Measurements from ENCODE around the gene XPC.

XPC gene

GRCh38 chr3:14169871-14170270 is 8.5 kb downstream of the XPC start:
- peak; percentile 17 for DNase-seq

- DNase-seq, result no peak
Measured at GRCh38 chr3:14169435-14169834, 9.0 kb downstream of the XPC start.

GRCh38 chr3:14166877-14167603 is 11.4 kb downstream of the XPC start:
- peak; percentile 74 for DNase-seq

- DNase-seq, result no peak
Measured at GRCh38 chr3:14162178-14162577, 16.2 kb downstream of the XPC start.

GRCh38 chr3:14161282-14161681 is 17.1 kb downstream of the XPC start:
- no peak for DNase-seq

GRCh38 chr3:14159426-14159825 is 19.0 kb downstream of the XPC start:
- DNase-seq, result no peak

- no peak for DNase-seq
Measured at GRCh38 chr3:14158370-14158769, 20.0 kb downstream of the XPC start.

- DNase-seq, result no peak
Measured at GRCh38 chr3:14157951-14158350, 20.4 kb downstream of the XPC start.

GRCh38 chr3:14156843-14157561 is 21.4 kb downstream of the XPC start:
- DNase-seq, result no peak

- no peak for DNase-seq
Measured at GRCh38 chr3:14156201-14156600, 22.2 kb downstream of the XPC start.

- no peak for DNase-seq
Measured at GRCh38 chr3:14154895-14155440, 23.4 kb downstream of the XPC start.

- DNase-seq, result no peak
Measured at GRCh38 chr3:14154276-14154675, 24.1 kb downstream of the XPC start.

- DNase-seq, result no peak
Measured at GRCh38 chr3:14153663-14154062, 24.7 kb downstream of the XPC start.

GRCh38 chr3:14152963-14153355 is 25.4 kb downstream of the XPC start:
- no peak for DNase-seq

- no peak for DNase-seq
Measured at GRCh38 chr3:14152233-14152962, 26.0 kb downstream of the XPC start.

- no peak for DNase-seq
Measured at GRCh38 chr3:14151471-14152083, 26.8 kb downstream of the XPC start.

- DNase-seq, result peak; percentile 18
Measured at GRCh38 chr3:14150491-14151230, 27.7 kb downstream of the XPC start.

- DNase-seq, result no peak
Measured at GRCh38 chr3:14150078-14150477, 28.3 kb downstream of the XPC start.

- no peak for DNase-seq
Measured at GRCh38 chr3:14148041-14148985, 30.1 kb downstream of the XPC start.

- DNase-seq, result no peak
Measured at GRCh38 chr3:14147617-14148016, 30.8 kb downstream of the XPC start.

- no peak for DNase-seq
Measured at GRCh38 chr3:14147066-14147435, 31.4 kb downstream of the XPC start.
